ENCODE measurements around the gene FLRT2.

Gene FLRT2

DNA sequence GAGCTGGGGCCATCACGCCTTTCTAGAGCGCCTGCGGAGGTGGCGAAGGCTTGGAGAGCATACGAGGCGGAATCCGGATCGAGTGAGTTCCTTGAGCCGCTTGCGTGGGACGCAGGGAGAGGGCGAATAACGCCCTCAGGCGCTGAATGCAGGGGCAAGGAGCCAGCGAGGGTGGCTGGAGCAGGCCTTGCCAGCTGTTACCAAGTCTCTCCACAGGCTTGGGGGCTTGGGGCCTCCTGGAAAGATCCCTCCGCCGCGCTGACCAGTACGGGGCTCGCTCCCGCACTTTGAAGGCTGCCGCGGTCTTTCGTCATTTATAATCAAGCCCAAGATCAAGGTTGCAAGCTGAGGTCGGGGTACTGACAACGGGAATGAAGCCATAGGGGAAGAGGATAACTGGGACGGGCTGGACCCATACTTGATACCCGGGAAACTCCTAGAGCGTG is 1.2 kb downstream of the FLRT2 start:
- peak; percentile 57 for DNase-seq

DNA sequence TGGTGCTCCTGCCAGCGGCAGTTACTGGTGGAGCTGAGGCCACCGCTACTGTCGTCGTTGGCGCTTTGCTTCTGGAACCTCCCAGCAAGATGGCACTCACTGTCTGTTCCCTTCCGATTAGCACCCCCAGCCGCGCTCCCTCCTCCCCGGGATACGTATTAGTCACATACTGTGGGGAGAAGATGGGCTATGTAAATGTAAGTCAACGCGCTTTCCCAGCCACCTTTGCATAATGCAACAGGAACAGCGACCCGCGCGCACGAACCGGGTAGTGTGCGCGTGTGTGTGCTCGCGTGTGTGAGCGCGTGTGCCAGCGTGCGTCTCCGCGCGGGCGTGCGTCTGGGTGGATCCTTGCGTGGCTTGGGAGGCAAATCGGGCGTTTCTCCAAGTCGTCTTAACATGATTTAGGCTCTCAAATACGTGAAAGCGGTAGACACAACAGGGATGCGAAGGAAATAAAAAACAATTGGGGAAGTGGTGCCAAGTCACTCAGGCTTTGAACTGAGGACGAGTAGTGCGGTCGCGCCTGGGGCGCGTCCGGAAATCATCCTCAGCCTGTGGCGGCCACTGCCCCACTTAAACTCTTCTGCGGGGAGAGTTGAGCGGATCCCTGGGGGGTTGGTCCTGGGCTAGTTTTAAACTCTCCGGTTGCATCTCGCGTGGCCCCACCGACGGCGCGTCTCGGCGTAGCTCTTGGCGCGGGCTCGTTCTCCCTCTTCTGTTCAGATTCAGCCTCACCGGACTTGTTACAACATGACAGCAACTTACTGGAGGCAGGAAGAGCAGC is 1.8 kb downstream of the FLRT2 start:
- DNase-seq = peak; percentile 57

DNA sequence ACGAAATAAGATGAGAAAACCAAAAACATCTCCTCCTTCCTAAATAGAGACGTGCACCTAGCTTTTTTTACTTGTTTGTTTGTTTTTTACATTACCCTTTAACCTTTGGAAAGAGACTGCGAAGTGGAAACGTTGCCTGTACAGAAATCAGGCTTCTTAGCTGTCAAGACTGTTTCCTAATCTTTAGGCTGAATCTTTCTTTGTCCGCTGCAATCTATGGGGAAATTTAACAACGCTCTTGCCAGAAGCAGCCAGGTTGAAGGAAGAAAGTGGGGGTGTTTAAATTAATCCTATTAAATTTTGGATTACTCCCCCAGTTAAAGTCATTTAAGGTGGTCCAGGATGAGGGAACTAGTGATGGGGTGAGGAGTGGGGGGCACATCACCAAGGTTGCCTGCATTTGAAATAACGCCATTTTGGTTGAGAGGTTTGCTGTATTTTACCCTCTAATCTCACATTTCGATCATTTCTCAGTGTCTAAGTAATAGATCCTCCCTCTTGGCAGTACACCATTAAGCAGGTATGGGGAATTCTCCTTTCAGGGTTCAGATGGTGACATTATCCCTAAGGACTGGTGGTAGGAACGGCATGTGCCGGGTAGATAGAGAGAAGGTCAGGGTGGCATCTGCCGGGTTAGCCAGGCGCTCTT is 2.6 kb downstream of the FLRT2 start:
- no peak for DNase-seq

DNA sequence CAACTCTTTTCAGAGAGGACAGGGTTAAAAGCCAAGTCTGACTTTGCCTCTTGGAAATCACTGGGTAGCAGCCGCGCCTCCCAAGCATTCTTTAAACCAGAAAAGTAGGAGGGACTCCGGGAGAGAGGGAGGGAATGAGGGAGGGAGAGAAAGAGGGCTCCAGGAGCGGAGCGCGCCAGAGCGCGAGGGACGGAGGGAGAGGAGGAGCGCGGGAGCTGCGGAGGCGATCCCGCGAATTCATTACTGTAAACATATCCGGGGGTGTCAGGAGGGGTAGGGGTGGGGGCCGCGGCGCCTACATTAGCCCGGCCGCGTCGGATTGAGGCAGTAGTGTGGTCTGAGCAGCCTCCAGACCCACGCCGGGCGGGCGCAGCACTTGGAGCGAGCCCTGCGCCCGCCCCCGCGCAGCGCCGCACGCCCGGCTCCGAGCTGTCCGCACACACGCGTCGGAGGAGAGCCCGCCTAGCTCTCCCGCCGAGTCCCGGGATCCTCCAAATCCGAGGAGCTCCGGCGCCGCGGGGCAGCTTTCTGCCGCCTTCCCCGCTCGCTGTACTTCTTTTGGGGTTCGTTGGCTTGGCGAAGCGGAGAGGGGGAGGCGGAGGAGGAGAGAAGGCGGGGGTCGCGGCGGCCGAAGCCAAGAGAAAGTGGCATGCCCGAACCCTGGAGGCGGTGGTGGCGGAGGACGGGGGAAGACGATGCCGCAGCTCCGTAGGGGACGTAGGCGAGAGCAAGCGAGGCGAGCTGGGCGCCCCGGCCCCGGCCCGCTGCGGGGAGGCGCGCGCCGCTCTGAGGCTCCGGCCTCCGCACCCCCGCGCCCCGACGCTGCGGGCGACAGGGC is 3.3 kb downstream of the FLRT2 start:
- peak; percentile 58 for DNase-seq

DNA sequence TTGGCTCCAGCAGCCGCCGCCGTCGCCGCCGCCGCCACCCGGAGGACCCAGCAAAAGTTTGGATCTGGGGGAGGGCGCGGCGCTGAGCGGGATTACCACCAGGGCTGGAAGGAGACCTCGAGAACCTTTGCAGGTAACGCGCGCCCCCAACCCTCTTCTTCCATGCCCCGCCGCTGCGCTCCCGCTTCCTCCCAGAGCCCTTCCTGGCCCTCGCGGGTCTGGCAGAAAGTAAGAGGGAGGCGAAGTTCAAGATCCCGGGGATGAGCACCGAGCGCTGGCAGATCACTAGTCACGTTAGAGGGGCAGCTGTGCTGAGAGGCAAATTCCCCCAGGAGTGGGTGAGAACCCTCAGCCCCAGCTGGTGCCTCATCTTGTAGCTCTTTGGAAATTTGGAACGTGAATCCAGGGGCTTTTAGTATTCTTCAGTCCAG is 3.9 kb downstream of the FLRT2 start:
- DNase-seq = no peak

DNA sequence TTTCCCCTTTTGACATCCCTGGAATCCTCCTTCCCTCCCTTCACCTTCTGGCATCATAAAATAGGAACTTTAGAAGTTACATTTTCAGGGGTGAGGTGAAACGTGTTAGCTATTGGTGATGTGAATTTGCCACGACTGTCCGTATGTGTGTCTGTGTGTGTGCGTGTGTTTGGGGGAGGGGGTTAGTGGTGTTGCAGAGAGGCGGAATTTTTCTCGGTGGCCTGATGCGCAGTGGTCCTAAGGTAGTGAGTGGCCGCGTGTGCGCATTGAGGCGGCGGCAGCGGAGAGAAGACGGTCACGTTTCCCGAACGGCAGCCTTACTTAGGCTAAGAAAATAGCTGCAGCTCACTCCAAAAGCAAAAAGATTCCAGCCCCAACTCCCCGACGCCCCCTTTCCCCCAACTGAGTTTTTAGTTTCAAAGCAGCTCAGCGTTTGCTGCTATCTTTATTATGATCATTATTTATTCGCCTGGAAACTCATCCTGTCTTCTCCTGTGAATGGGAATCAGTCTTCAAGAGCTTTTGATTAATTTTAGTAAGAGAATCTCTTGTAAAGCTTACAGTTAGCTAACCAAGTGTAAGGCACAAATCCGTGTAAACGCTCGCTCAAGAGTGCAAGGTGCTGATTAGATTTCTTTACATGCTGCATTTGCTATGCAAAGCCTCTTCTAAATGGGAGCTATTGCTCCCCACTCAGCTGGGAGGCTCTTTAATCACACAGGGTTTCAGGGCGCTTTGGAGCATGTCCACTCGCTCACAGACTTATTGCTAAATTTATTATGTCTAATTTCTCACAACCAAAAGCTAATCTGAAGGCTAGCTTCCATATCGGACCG is 4.7 kb downstream of the FLRT2 start:
- DNase-seq = no peak

GRCh38 chr14:85535321-85535720 is 5.4 kb downstream of the FLRT2 start:
- DNase-seq = no peak

DNA sequence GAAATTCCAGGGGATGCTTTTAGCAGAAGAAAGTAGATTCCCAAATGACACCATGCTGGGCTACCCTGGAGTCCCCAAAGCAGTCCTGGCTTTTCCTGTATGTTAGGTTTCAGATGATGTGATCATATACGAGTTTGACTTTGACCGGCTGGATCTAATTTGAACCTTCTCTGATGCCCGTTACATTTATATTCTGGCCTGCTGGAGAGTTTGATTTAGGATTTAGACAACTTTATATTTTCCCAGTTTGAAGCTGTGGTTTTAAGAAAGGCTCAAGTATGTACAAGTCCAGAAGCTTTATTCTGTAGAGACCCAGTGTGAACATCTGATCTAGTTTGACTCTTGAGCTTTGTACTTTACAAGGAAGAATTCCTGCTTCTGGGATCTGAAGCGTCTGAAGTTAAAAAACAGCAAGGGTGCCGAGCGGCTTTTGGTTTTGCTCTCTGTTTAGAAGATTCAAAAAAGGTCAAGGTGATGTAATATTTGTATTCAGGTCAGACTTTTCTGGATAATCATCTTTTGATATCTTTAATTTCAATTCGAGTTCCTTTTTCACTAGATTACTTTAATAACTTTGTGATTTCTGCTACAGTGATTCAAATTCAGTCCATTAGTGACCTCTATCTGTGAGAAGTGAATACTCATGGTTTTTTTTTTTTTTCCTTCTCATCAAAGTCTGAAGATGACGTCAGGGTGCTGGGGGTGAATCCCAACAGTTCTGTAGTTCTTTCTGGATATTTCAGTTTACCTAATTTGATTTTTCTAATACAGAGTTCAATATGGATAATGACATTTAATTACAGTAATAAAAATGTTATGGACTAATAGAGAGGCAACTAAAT is 6.3 kb downstream of the FLRT2 start:
- no peak for DNase-seq

DNA sequence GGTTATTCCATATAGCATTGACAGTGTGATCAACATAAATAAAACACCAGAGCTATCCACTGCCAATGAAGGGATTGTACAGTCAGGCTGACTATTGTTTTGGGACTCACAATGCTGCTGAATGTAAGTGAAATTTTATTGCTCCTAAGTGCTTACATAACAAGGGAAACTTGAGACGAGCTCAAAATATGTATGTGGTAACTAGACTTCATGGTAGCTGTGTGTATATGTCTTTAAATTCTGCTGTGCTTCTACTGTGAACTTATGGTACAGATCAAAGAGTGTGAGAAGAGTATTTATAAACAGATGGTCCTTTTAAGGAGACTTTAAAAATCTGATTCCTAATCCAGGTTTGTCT is 6.9 kb downstream of the FLRT2 start:
- DNase-seq = no peak

GRCh38 chr14:85537526-85537925 is 7.6 kb downstream of the FLRT2 start:
- no peak for DNase-seq

- DNase-seq = no peak
Observed at GRCh38 chr14:85538636-85539035, 8.7 kb downstream of the FLRT2 start.

DNA sequence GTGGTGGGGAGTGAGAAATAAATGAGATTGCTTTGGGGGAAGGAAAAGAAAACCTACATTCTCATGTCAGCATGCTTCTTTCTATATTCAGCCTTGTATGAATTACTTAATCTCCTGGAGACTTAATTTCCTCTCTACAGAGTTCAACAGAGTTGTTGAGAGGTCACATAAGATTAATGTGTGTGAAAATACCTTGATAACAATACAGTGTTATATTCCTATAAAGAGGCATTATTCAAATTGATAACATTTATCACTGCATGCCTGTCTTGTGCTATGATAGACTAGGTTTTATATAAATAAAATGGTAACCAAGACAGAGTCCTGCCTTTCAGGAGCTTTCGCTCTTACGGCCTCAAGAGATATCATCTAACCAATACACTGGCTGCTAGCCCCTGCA is 9.6 kb downstream of the FLRT2 start:
- DNase-seq = no peak

DNA sequence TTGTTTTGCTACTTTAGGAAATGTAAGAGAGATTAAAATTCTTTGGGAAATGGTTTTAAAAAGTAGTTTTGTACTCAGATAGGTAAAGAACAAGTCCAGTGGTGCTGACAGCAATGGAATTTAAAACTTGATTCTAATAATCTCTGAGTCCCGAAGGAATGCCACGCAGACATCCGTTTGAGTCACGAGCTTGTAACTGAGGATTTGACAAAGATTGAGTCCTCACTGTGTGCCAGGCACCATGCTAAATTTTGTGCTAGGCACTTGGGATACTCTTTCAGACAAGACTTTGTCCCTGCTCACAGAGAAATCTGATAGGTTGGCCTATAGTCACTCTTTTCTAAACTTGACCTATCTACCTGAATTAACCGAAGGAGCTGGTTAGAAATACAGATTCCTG is 12.7 kb downstream of the FLRT2 start:
- DNase-seq = no peak

- no peak for DNase-seq
Observed at GRCh38 chr14:85545738-85546137, 15.8 kb downstream of the FLRT2 start.

- DNase-seq = no peak
Observed at GRCh38 chr14:85546390-85546789, 16.4 kb downstream of the FLRT2 start.

DNA sequence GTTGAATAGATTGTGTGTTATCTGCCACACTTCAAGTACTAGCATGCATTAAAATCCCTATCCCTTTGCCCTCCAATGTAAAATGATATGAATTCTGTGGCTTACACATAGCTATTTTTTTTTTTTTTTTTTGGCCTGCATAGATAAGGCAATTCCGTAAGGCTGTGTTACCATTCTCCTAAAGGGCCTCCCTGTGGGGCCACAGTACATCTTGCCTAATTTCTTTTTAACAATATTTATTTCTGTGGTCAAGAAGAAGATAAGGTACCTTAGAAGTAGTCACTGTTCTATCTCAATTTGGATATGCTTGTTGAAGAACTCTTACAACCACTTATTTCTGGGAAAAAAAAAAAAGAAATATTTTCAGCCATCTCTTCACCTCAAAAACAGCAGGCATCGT is 19.8 kb downstream of the FLRT2 start:
- no peak for DNase-seq

GRCh38 chr14:85554106-85554505 is 24.2 kb downstream of the FLRT2 start:
- no peak for DNase-seq

GRCh38 chr14:85556267-85556666 is 26.3 kb downstream of the FLRT2 start:
- no peak for DNase-seq

DNA sequence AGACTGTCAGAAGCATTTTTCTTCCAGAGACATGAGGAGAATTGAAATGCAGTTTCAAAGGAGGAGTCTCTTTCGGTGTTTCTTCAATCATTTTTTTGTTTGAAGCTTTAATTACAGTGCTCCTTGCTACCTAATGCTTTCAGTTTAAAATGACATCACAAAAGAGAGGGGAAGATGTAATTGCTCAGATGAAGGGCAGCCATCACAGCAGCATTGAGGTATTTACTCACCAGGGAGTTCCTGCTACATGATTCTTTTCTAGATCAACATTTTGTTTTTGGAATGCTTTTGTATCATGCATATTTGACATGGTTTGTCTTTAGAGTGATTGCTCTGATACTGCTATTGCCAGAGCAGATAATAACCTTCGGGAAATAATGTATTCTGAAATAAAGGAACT is 28.6 kb downstream of the FLRT2 start:
- no peak for DNase-seq

- no peak for DNase-seq
Observed at GRCh38 chr14:85562630-85563029, 32.7 kb downstream of the FLRT2 start.

DNA sequence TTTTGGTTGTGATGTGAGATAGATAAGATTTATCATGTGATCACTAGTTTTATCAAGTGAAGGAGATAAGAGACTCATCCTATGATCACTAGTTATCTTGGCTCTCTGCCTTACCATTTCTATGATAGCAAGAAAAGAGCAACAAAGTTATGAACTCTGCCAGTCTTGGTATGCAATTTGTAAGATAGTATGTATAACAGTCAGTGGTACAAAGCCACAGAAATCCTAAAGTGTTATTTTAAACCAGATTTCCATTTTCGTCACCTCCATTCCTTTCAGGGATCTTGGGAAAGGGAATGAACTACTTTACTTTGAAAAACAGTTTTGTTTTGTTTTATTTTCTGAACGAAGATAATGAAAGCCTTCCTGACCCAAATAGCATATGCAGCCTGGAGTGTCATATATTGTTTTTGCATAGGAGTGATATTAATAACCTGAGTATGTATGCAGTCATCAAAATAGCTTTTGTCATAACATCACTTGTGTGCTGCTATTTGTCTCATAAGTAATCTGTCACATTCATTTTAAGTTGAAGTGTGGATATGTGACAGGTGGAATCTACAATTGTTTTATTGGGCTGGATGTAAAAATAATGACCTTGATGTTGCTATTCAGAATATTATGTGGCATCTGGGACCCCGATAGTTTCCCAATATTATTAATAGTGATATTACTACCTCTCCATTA is 35.0 kb downstream of the FLRT2 start:
- DNase-seq = no peak

All from T1000 (cell line).